SK-N-SH (cell line): Measurements from ENCODE around the gene ERCC5. TPM values are rescaled to one million over a fixed set of nuclear protein-coding genes. Genes with fewer than 3 reads are reported as not detected.

Source experiments
- CTCF ChIA-PET: fragments of 300-600, 350-600 bp; formaldehyde crosslinking; extraction: SDS; loops from one replicate; lab custom pipeline; 2021; lab: Yijun Ruan, JAX
- POLR2A ChIA-PET: fragments of 350-600 bp; sonication (Branson Sonifier 250); formaldehyde crosslinking; extraction: SDS; loops from one replicate; lab custom pipeline; 2020; ENCODE audit warnings: antibody characterized with exemption, inconsistent platforms; lab: Yijun Ruan, JAX
- DNase-seq: peaks from one replicate; pipeline ENCODE4 v3.0.0; 2012
- H2AFZ ChIP-seq: fragments of 200-600 bp; sonication (generic); 2 replicates; pipeline ENCODE4 v1.8.1; 2016; ENCODE audit warnings: antibody characterized with exemption, mild to moderate bottlenecking, low read depth
- H3F3A ChIP-seq: fragments of 200-600 bp; sonication (generic); replicated peaks from 2 replicates; pipeline ENCODE3; 2016; ENCODE audit warnings: antibody characterized with exemption, mild to moderate bottlenecking; ENCODE audit not compliant: insufficient read depth
- H3K27ac ChIP-seq, 2 experiments: fragments of 200-500 bp in 1 of 2; fragments of 200-600 bp in 1 of 2; sonication (Bioruptor generic) in 1 of 2; sonication (generic), shearing (Covaris generic) in 1 of 2; 2 replicates each; pipeline versions ENCODE4 v1.5.1 to v1.6.1; 2014 to 2016; ENCODE audit warnings: low read depth in 2 of 2, inconsistent platforms in 1 of 2, low read length in 1 of 2, mild to moderate bottlenecking in 1 of 2, mixed read lengths in 1 of 2
- H3K27me3 ChIP-seq: fragments of 200-600 bp; sonication (generic), shearing (Covaris generic); 2 replicates; pipeline ENCODE4 v1.6.1; 2016; ENCODE audit warnings: mixed run types; ENCODE audit not compliant: insufficient read depth
- H3K36me3 ChIP-seq, 2 experiments: fragments of 200-500 bp in 1 of 2; fragments of 200-600 bp in 1 of 2; sonication (Bioruptor generic) in 1 of 2; sonication (generic) in 1 of 2; replicated peaks in 1 of 2; 2 replicates each; pipeline versions ENCODE3 to v1.5.1; 2014 to 2016; ENCODE audit warnings: low read length in 1 of 2, mild to moderate bottlenecking in 1 of 2; ENCODE audit not compliant: insufficient read depth in 2 of 2, control insufficient read depth in 1 of 2
- H3K4me1 ChIP-seq, 2 experiments: fragments of 200-500 bp in 1 of 2; fragments of 200-600 bp in 1 of 2; sonication (Bioruptor generic) in 1 of 2; sonication (generic), shearing (Covaris generic) in 1 of 2; 2 replicates each; pipeline versions ENCODE4 v1.5.1 to v1.6.1; 2014 to 2016; ENCODE audit warnings: low read depth in 1 of 2, low read length in 1 of 2, mixed run types in 1 of 2; ENCODE audit not compliant: insufficient read depth in 2 of 2, control insufficient read depth in 1 of 2
- H3K4me2 ChIP-seq: fragments of 200-600 bp; sonication (generic), shearing (Covaris generic); 2 replicates; pipeline ENCODE4 v1.6.1; 2017; ENCODE audit warnings: mixed run types
- H3K4me3 ChIP-seq, 2 experiments: fragments of 200-500 bp in 1 of 2; fragments of 200-600 bp in 1 of 2; sonication (Bioruptor generic) in 1 of 2; sonication (generic), shearing (Covaris generic) in 1 of 2; 2 replicates each; pipeline versions ENCODE4 v1.5.1 to v1.8.1; 2014 to 2016; ENCODE audit warnings: low read depth in 2 of 2, inconsistent platforms in 1 of 2, low read length in 1 of 2, mild to moderate bottlenecking in 1 of 2, mixed read lengths in 1 of 2, moderate library complexity in 1 of 2
- H3K79me2 ChIP-seq: fragments of 200-600 bp; sonication (generic); 2 replicates; pipeline ENCODE4 v1.8.1; 2017; ENCODE audit warnings: mild to moderate bottlenecking; ENCODE audit not compliant: insufficient read depth
- H3K9ac ChIP-seq: fragments of 200-600 bp; sonication (generic); 2 replicates; pipeline ENCODE4 v1.6.1; 2017; ENCODE audit warnings: mixed run types
- H3K9me2 ChIP-seq: fragments of 200-600 bp; sonication (generic); 2 replicates; pipeline ENCODE4 v1.6.1; 2017; ENCODE audit warnings: mixed run types
- H3K9me3 ChIP-seq: fragments of 200-600 bp; sonication (generic); 2 replicates; pipeline ENCODE4 v1.6.1; 2017; ENCODE audit warnings: mixed run types, mild to moderate bottlenecking, moderate library complexity
- H4K20me1 ChIP-seq: fragments of 200-600 bp; sonication (generic); 2 replicates; pipeline ENCODE4 v1.6.1; 2017; ENCODE audit warnings: mild to moderate bottlenecking, mixed run types; ENCODE audit not compliant: insufficient read depth
- CTCF ChIP-seq: fragments of 200-600 bp; sonication (generic); IDR thresholded peaks from 2 replicates; pipeline ENCODE4 v1.6.1; 2017; ENCODE audit warnings: antibody characterized with exemption, mild to moderate bottlenecking, moderate library complexity
- ELF1 ChIP-seq: IDR thresholded peaks from 2 replicates; pipeline ENCODE4 v1.4.0; 2012
- FOSL2 ChIP-seq: IDR thresholded peaks from 2 replicates; pipeline ENCODE4 v1.4.0; 2012; ENCODE audit warnings: low read depth, mild to moderate bottlenecking, moderate library complexity, borderline replicate concordance
- GATA2 ChIP-seq: sonication (generic); formaldehyde crosslinking; IDR thresholded peaks from 2 replicates; pipeline ENCODE4 v1.5.0; 2020; ENCODE audit warnings: mild to moderate bottlenecking, missing genetic modification reagents
- IRF3 ChIP-seq: fragments of 150-350 bp; IDR thresholded peaks from 2 replicates; pipeline ENCODE4 v1.6.1; 2016; ENCODE audit warnings: mild to moderate bottlenecking, low read depth, low read length
- MXI1 ChIP-seq: IDR thresholded peaks from 2 replicates; pipeline ENCODE4 v1.6.1; 2012; ENCODE audit warnings: mild to moderate bottlenecking, low read depth, low read length, improper control_type of control experiment
- NFIC ChIP-seq: IDR thresholded peaks from 2 replicates; pipeline ENCODE4 v1.4.0; 2012; ENCODE audit warnings: borderline replicate concordance
- RAD21 ChIP-seq: IDR thresholded peaks from 2 replicates; pipeline ENCODE4 v1.6.1; 2012; ENCODE audit warnings: mild to moderate bottlenecking, low read length
- REST ChIP-seq: IDR thresholded peaks from 2 replicates; pipeline ENCODE4 v1.6.1; 2012; ENCODE audit warnings: mild to moderate bottlenecking, low read depth, low read length, moderate library complexity
- RFX5 ChIP-seq: IDR thresholded peaks from 2 replicates; pipeline ENCODE4 v1.6.1; 2012; ENCODE audit warnings: mild to moderate bottlenecking, improper control_type of control experiment, low read length
- SMC3 ChIP-seq: IDR thresholded peaks from 2 replicates; pipeline ENCODE4 v1.6.1; 2012; ENCODE audit warnings: low read depth, low read length, improper control_type of control experiment
- TCF12 ChIP-seq: IDR thresholded peaks from 2 replicates; pipeline ENCODE4 v1.4.0; 2012
- USF2 ChIP-seq: fragments of 150-350 bp; IDR thresholded peaks from 2 replicates; pipeline ENCODE4 v1.6.1; 2017; ENCODE audit warnings: antibody characterized with exemption, low read length, low read depth, borderline replicate concordance
- YY1 ChIP-seq: IDR thresholded peaks from 2 replicates; pipeline ENCODE4 v1.4.0; 2012; ENCODE audit warnings: low read depth, mild to moderate bottlenecking
- ZBTB33 ChIP-seq: IDR thresholded peaks from 2 replicates; pipeline ENCODE4 v1.4.0; 2012; ENCODE audit warnings: low read depth, borderline replicate concordance
- WGBS: methylation state at CpG from one replicate; pipeline ENCODE4 v1.1.6; 2017; ENCODE audit warnings: low lambda C conversion rate; 5-methylcytosine and 5-hydroxymethylcytosine counted together
- polyA plus RNA-seq, 3 experiments: library from polyadenylated mRNA; depleted of rRNA; stranded (reverse); fragments of >200 nt; gene quantifications; 2 replicates each; pipeline ENCODE4 v1.2.3, GENCODE V29; 2012

Gene ERCC5
- polyA plus RNA-seq, 1 of the 3 experiments (the other 2 are of a cell fraction) = 14.1 TPM

- Histone ChIP-seq H2AFZ (no peak overlapping the region), H3K4me2 (no peak overlapping the region), H3K4me3 (no peak overlapping the region), H3K9ac (no peak overlapping the region), H4K20me1 (no peaks in the 10 kb centered on the region), H3K36me3 (no peaks in the 10 kb centered on the region), H3K4me1 (no peaks in the 10 kb centered on the region; a peak in 1 of 4 replicates), H3K27ac (no peak overlapping the region), H3K27me3 (no peaks in the 10 kb centered on the region), H3K9me3 (no peaks in the 10 kb centered on the region), H3K9me2 (no peaks in the 10 kb centered on the region), H3K79me2 (no peaks in the 10 kb centered on the region), H3F3A (no peaks in the 10 kb centered on the region)
- ChIA-PET POLR2A (interaction anchor here (0.6 kb wide), 1 partner anchor 1855 kb away, joined by 3 read pairs; no protein-coding TSS in a partner anchor), CTCF (interaction anchor here (1.3 kb wide), 2 partner anchors 9 to 36 kb away, joined by 5 to 7 read pairs; no protein-coding TSS in a partner anchor)
- 8% methylated on average over 2 of the region's 2 CpGs for WGBS
- no peak for TF ChIP-seq RFX5
- TF ChIP-seq RAD21 = no peak
- TF ChIP-seq ELF1 = no peak
- TF ChIP-seq REST = no peak
- TF ChIP-seq IRF3 = no peak
- TF ChIP-seq ZBTB33 = no peak
- no peak for TF ChIP-seq MXI1
- no peak for TF ChIP-seq YY1
- TF ChIP-seq SMC3 = no peak
- no peak for TF ChIP-seq CTCF
- no peak for TF ChIP-seq USF2
- TF ChIP-seq GATA2 (CRISPR knock-in tag) = no peak
- TF ChIP-seq TCF12 = no peak
- TF ChIP-seq NFIC = no peak
- no peak for TF ChIP-seq FOSL2
- DNase-seq = no peak
These were observed 61.4 kb downstream of the ERCC5 start for GRCh38 chr13:102907016-102907756.
